GM21825 (cell line): ENCODE measurements around the gene MMP3.

Experiments
- ATAC-seq: cut with Tn5 transposase; IDR thresholded peaks from one replicate; pipeline ENCODE4 v1.9.1; 2021; ENCODE audit warnings: mild to moderate bottlenecking, moderate library complexity; ENCODE audit not compliant: unreplicated experiment

MMP3 gene

DNA sequence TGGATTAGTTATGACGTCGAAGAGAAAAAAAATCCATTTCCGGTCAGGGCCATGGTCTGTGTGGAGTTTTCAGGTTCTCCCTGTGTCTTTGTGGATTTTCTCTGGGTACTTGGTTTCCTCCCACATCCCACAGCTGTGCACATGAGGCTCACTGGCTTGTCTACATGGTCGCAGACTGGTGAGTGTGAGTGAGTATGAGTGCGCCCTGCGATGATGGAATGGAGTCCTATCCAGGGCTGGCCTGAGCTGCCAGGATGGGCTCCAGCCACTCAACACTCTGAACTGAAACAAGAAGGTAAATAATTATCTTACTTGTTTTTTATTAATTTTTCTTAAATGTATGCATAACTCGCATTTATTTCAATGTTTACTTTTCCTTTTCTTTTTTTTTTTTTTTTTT is 10.8 kb downstream of the MMP3 start:
- ATAC-seq = no peak

GRCh38 chr11:102831489-102832440 is 11.6 kb downstream of the MMP3 start:
- ATAC-seq = no peak

GRCh38 chr11:102831128-102831488 is 12.3 kb downstream of the MMP3 start:
- no peak for ATAC-seq

DNA sequence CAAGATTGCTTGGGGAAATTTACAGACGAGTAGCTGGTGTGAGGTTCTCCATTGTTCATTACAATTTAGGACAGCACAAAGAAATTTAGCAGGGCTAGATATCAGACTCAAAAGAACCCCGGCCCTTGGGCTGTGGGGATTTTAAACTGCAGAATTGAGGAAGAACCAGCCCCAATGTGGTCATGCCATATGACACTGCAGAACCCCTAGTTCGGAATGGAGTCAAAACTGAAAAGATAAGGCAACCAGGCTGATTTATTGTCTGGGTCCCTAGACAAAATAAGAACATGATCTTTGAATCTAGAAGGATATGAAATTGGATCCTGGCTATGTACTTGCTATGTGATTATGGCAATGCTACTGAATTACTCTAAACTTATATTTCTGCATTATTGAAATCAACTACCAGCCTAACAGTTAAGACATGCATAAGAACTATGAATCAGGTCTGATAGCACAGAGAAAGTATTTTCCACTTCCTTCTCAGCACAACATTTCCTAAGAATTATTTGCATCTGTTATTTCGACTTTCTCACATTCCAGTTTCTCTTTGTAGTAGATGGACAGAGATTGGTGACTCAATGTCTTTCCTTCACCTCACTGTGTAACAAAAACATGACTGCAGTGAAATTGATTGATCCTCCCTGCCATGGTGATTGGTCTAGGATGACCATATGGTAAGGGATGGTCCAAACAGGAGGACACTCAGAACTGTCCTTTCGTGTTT is 13.2 kb downstream of the MMP3 start:
- no peak for ATAC-seq

GRCh38 chr11:102829316-102830000 is 14.0 kb downstream of the MMP3 start:
- ATAC-seq = no peak

GRCh38 chr11:102824556-102824955 is 18.9 kb downstream of the MMP3 start:
- ATAC-seq = no peak

DNA sequence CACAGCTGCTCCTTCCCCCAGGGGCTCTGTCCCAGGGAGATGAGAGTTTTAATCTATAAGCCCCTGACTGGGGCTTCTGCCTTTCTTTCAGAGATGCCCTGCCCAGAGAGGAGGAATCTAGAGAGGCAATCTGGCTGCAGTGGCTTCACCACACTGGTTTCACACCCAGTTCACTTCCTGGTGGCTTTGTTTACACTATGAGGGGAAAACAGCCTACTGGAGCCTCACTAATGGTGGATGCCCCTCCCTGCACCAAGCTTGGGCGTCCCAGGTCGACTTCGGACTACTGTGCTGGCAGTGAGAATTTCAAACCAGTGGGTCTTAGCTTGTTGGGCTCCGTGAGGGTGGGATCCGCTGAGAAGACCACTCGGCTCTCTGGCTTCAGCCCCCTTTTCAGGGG is 23.9 kb downstream of the MMP3 start:
- no peak for ATAC-seq

GRCh38 chr11:102813484-102813883 is 29.9 kb downstream of the MMP3 start:
- ATAC-seq = no peak

- ATAC-seq = no peak
Measured at GRCh38 chr11:102812188-102812587, 31.2 kb downstream of the MMP3 start.

- ATAC-seq = no peak
Measured at GRCh38 chr11:102810950-102811660, 32.3 kb downstream of the MMP3 start.

GRCh38 chr11:102809971-102810370 is 33.4 kb downstream of the MMP3 start:
- ATAC-seq = no peak

- ATAC-seq = no peak
Measured at GRCh38 chr11:102807921-102808320, 35.5 kb downstream of the MMP3 start.

DNA sequence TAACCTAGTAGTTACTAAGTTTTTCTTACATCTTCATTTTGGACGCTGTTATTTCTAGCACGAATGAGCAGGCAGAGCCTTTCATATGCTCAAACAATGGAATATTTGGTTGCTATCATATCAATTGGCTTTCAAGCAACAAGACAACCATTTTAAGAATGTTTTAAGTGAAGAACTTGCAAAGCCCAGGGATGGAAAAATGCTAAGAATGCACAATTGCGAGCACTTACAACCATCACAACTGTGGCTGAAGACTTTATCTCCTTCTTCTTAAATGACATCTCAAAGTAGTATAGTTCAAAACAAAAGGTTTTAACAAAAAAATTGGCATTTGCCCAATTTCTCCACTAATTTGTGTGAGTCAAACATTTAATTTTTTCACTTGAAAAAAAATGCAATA is 37.1 kb downstream of the MMP3 start:
- ATAC-seq = no peak

- ATAC-seq = no peak
Measured at GRCh38 chr11:102802341-102802740, 41.1 kb downstream of the MMP3 start.

DNA sequence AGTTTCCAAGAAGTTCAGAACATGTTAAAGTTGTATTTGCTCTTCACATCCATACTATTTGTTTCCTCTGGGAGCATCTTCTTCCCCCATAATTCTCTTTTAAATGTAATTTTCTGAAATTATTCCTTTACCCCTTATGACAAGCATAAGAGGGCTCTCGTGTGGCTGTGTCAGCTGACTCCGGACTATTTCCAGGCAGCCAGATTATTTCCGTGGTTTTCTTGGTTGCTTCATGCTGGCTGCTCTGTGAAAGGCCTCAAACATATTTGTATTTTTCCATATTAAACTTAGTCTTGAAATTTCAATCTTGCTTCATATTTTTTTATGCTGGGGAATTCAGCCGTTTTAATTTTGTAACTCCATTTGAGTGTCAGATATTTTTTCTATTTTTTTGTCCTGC is 42.6 kb downstream of the MMP3 start:
- ATAC-seq = no peak

- ATAC-seq = no peak
Measured at GRCh38 chr11:102799681-102800340, 43.6 kb downstream of the MMP3 start.

DNA sequence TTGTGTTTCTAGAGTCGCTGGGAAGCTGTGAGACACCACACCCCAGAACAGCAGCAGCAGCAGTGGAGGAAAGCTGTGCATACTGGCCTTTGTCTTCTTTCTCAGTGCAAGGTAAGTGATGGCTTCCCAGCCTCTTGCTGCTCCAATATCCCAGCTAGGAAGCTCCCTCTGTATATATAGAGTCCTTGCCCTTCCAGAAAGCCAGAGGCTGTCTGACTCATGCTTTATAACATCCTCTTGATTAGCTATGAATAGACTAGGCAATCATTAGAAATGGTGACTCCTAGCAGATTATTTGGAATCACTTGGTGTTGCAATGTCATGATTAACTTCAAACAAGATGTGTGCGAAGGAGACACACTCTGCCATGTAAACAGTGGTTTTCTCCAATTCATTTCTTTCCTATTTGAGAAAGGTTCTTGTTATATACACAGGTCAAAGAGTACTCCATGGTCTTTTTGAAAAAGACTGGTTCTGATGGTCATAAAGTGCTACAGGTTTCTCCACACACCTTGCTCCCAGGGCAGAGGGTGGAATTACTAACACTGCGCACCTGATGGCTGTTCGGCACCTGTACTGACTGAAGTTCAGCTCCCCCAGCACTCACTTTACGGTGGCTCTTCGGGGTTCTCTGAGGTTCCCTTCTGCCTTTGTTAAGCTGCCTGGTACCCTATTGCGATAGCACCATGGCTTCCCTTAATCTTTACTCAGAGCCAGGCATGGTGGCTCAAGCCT is 45.2 kb downstream of the MMP3 start, which contains the start of gene MMP1:
MMP1 (minus strand) TSS at position 149 of the 735 bp plus-strand sequence; CDS start at position 81, 68 bp downstream.
- ATAC-seq = no peak

DNA sequence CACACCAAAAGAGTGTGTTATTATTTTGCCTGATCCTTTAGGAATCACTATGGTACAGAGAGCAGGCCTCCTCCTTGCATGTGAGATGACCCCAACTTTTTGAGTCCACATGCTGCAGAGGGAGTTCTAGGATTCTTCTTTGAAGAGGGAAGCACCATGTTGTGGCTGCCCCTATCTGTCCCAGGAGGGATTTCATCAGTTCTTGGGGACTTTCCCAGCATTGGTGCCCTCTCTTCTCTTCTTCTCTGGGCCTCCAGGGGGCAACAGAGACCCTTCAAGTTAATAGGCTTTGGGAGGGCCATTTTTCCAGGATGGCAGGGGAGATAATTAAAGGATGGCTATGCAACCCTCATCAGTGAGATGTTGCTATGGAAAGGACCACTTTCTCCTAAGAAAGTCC is 49.0 kb downstream of the MMP3 start:
- ATAC-seq = peak; percentile 97

DNA sequence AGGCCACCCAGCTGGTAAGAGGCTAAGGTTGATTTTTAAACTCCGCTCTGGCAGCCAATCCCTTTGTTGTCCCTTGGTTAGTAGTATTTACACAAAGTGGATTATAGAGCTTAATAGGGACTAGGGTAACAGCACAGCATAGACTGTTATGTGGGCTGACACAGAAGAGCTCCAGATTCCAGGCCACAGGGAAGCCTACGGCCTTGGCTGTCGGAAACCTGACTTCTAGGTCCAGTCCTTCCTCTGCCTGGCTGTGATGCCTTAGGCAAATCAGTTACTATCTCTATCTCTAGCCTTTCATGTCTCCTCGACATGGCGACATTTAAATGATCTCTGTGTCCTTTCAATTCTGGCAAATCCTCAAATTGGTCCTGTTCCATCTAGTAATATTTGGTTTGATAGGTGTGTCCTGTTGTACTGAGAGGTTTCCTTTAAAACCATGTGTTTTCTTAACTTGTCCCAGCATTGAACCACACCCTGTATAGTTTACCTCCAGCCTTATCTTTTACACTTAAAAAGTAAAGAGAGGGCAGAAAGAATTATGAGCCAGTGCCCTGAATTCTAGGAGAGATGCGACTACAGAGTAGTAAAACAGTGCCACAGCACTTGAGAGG is 49.6 kb downstream of the MMP3 start:
- no peak for ATAC-seq
